ENCODE measurements around the gene GMPPB. TPM values are rescaled to one million over a fixed set of nuclear protein-coding genes. Genes with fewer than 3 reads are reported as not detected.

The GMPPB gene
- total and polyA plus RNA-seq, 2 of the 8 experiments (the other 6 are each of a cell fraction or from before 2014, with no cell fraction given) = 20.9 to 23.9 TPM

- H4K20me1 ChIP-seq (replicated peaks in 1 of 2; ENCODE audit: control insufficient read depth in 1 of 2, insufficient read depth in 2 of 2, low read length in 2 of 2) = peaks cover 7 to 26% of the 10 kb centered on the region in 2 experiments
- H2BK5ac ChIP-seq (ENCODE audit: low read depth, low read length) = peak overlapping the region; percentile 84; the same call in 1 of the 2 replicates
- no peak overlapping the region for H2BK120ac ChIP-seq (replicated peaks; ENCODE audit: low read depth, low read length)
- peak; percentile 23 to 75 for DNase-seq (ENCODE audit: low read depth in 1 of 2, low spot score in 2 of 2)
- peaks cover 0 to 22% (median 11%) of the 10 kb centered on the region in 4 experiments; a peak in 6 of 7 replicates for H3K4me1 ChIP-seq (replicated peaks in 1 of 4; ENCODE audit: control insufficient read depth in 3 of 4, insufficient read depth in 4 of 4, low read length in 3 of 4)
- peak overlapping the region; percentile 51 for H4K5ac ChIP-seq (ENCODE audit: insufficient read length, low read depth, low read length)
- H3K23me2 ChIP-seq (ENCODE audit: low read depth, low read length) = peaks cover 16% of the 10 kb centered on the region; the same call in 1 of the 2 replicates
- no peak overlapping the region for H3K14ac ChIP-seq (ENCODE audit: insufficient read length)
- H4K8ac ChIP-seq (ENCODE audit: extremely low read depth, insufficient read depth, low read length) = peak overlapping the region; percentile 90; the same call in 1 of the 2 replicates
- H3K4me3 ChIP-seq (ENCODE audit: extremely low read depth in 1 of 4, insufficient read depth in 2 of 4, low read depth in 3 of 4, low read length in 4 of 4) = peak overlapping the region; percentile 45 to 62 (median 56)
- peaks cover 5% of the 10 kb centered on the region; the same call in 1 of the 2 replicates for H3K79me1 ChIP-seq (ENCODE audit: low read depth, low read length)
- H3K4ac ChIP-seq (replicated peaks; ENCODE audit: insufficient read length, low read depth, low read length) = peak overlapping the region; percentile 32
- peaks cover 6 to 13% (median 8%) of the 10 kb centered on the region in 4 experiments; a peak in 4 of 8 replicates for H3K36me3 ChIP-seq (ENCODE audit: control insufficient read depth in 2 of 4, insufficient read depth in 4 of 4, low read length in 3 of 4)
- peak overlapping the region; percentile 51; the same call in 1 of the 2 replicates for H3K18ac ChIP-seq (ENCODE audit: extremely low read depth, low read length)
- H3K9ac ChIP-seq (replicated peaks in 1 of 4; ENCODE audit: extremely low read depth in 1 of 4, low read depth in 3 of 4, low read length in 3 of 4) = peak overlapping the region in 3 of 4 experiments; percentile 5 to 62 (median 61); a peak in 5 of 7 replicates
- POLR2A ChIA-PET (ENCODE audit: partially characterized antibody) = interaction anchor here (0.7 to 7.3 kb wide), 24 partner anchors 7 to 250 kb away, joined by 3 to 57 read pairs (median 5); partner anchors contain the start of genes IP6K1, MST1 and RNF123
- no peak overlapping the region for H2AK5ac ChIP-seq (ENCODE audit: low read depth, low read length)
- peaks cover 0 to 8% of the 10 kb centered on the region in 2 experiments; a peak in 1 of 4 replicates for H3K79me2 ChIP-seq (ENCODE audit: control insufficient read depth in 1 of 2, insufficient read depth in 2 of 2, low read length in 2 of 2)
- no peak for FAIRE-seq
- H4K91ac ChIP-seq (replicated peaks; ENCODE audit: insufficient read length, low read length) = peak overlapping the region; percentile 90
- no peak overlapping the region for H2BK15ac ChIP-seq (ENCODE audit: low read length)
- no peak overlapping the region; the same call in 1 of the 2 replicates for H2BK20ac ChIP-seq (ENCODE audit: low read length)
- H3K23ac ChIP-seq (ENCODE audit: insufficient read length) = no peak overlapping the region
- H3K56ac ChIP-seq (replicated peaks; ENCODE audit: insufficient read length, low read depth, low read length) = peak overlapping the region; percentile 60
- CTCF ChIA-PET (ENCODE audit: partially characterized antibody) = interaction anchor here (0.6 to 7.8 kb wide), 13 partner anchors 11 to 189 kb away, joined by 3 to 127 read pairs (median 4); partner anchors contain the start of genes IP6K1 and MST1R
- H2BK12ac ChIP-seq (ENCODE audit: low read depth, low read length) = peak overlapping the region; percentile 21; the same call in 1 of the 2 replicates
- no peak overlapping the region for H3K27ac ChIP-seq (ENCODE audit: low read depth, low read length)
- WGBS, 2 experiments (ENCODE audit: extremely low coverage in 1 of 2, insufficient coverage in 1 of 2, insufficient read length in 1 of 2, insufficient replicate concordance in 2 of 2, low coverage in 1 of 2, low lambda C conversion rate in 2 of 2, missing lambda C conversion rate in 1 of 2) = 19% methylated on average over 33 of the region's 33 CpGs; no CpG with 5 or more reads in 1 of the 2 experiments
- no peaks in the 10 kb centered on the region for H3K27me3 ChIP-seq (replicated peaks in 1 of 4; ENCODE audit: control insufficient read depth in 3 of 4, extremely low read depth in 1 of 4, insufficient read depth in 3 of 4, low read length in 3 of 4)
- no peaks in the 10 kb centered on the region for H3K9me3 ChIP-seq (ENCODE audit: insufficient read depth in 2 of 2, low read depth in 1 of 2, low read length in 1 of 2)
- no peak overlapping the region for H2AFZ ChIP-seq (ENCODE audit: low read length)
- peak overlapping the region; percentile 63 to 97 for H3K4me2 ChIP-seq (ENCODE audit: insufficient read depth in 1 of 2, low read depth in 2 of 2, low read length in 2 of 2)
- TF ChIP-seq EGR1 (IDR thresholded peaks at IDR 0.05; ENCODE audit: borderline replicate concordance, low read depth, low read length) = no peak
- no peak for TF ChIP-seq ASH2L (IDR thresholded peaks at IDR 0.05; ENCODE audit: low read length)
- TF ChIP-seq YY1 (IDR thresholded peaks at IDR 0.05; ENCODE audit: low read depth, low read length) = no peak
- TF ChIP-seq, protein P1, sequence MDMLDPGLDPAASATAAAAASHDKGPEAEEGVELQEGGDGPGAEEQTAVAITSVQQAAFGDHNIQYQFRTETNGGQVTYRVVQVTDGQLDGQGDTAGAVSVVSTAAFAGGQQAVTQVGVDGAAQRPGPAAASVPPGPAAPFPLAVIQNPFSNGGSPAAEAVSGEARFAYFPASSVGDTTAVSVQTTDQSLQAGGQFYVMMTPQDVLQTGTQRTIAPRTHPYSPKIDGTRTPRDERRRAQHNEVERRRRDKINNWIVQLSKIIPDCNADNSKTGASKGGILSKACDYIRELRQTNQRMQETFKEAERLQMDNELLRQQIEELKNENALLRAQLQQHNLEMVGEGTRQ (IDR thresholded peaks at IDR 0.05; ENCODE audit: low read length) = no peak
- TF ChIP-seq CEBPB (IDR thresholded peaks at IDR 0.05; ENCODE audit: low read depth, low read length) = no peak
- TF ChIP-seq SIN3A (conservative IDR thresholded peaks at IDR 0.05 in 1 of 2, IDR thresholded peaks at IDR 0.05 in 1 of 2; ENCODE audit: low read depth in 1 of 2, low read length in 2 of 2) = no peak
- TF ChIP-seq ZNF274 (IDR thresholded peaks at IDR 0.05; ENCODE audit: borderline replicate concordance, extremely low read depth, low read length) = no peak
- no peak for TF ChIP-seq BACH1 (IDR thresholded peaks at IDR 0.05; ENCODE audit: low read length)
- TF ChIP-seq SUZ12 (IDR thresholded peaks at IDR 0.05; ENCODE audit: low read length) = no peak
- TF ChIP-seq RAD21 (IDR thresholded peaks at IDR 0.05 in 1 of 2, conservative IDR thresholded peaks at IDR 0.05 in 1 of 2; ENCODE audit: low read depth in 2 of 2, low read length in 2 of 2) = no peak
- no peak for TF ChIP-seq SP2 (IDR thresholded peaks at IDR 0.05; ENCODE audit: low read length)
Measured at GRCh38 chr3:49718858-49719213, 4.9 kb downstream of the GMPPB start.

Measured in H1 (cell line).